Rectal smooth muscle tissue (tissue), 1 donor: Measurements from ENCODE around the gene CENPS.
A peak's percentile ranks its signal among the peaks of the same experiment; 100 is the strongest.

Source experiments
- H3K27ac ChIP-seq: one replicate; pipeline ENCODE4 v1.7.0; 2013; ENCODE audit warnings: low read depth, low read length, inconsistent platforms
- H3K27me3 ChIP-seq: one replicate; pipeline ENCODE4 v1.7.0; 2013; ENCODE audit warnings: low read length; ENCODE audit not compliant: control insufficient read depth, insufficient read depth
- H3K36me3 ChIP-seq: one replicate; pipeline ENCODE4 v1.7.0; 2013; ENCODE audit warnings: low read length; ENCODE audit not compliant: control insufficient read depth, insufficient read depth
- H3K4me1 ChIP-seq: one replicate; pipeline ENCODE4 v1.7.0; 2013; ENCODE audit warnings: low read length; ENCODE audit not compliant: control insufficient read depth, insufficient read depth
- H3K4me3 ChIP-seq: one replicate; pipeline ENCODE4 v1.7.0; 2013; ENCODE audit warnings: low read length
- H3K9ac ChIP-seq: one replicate; pipeline ENCODE4 v1.7.0; 2013; ENCODE audit warnings: low read length

The CENPS gene

DNA sequence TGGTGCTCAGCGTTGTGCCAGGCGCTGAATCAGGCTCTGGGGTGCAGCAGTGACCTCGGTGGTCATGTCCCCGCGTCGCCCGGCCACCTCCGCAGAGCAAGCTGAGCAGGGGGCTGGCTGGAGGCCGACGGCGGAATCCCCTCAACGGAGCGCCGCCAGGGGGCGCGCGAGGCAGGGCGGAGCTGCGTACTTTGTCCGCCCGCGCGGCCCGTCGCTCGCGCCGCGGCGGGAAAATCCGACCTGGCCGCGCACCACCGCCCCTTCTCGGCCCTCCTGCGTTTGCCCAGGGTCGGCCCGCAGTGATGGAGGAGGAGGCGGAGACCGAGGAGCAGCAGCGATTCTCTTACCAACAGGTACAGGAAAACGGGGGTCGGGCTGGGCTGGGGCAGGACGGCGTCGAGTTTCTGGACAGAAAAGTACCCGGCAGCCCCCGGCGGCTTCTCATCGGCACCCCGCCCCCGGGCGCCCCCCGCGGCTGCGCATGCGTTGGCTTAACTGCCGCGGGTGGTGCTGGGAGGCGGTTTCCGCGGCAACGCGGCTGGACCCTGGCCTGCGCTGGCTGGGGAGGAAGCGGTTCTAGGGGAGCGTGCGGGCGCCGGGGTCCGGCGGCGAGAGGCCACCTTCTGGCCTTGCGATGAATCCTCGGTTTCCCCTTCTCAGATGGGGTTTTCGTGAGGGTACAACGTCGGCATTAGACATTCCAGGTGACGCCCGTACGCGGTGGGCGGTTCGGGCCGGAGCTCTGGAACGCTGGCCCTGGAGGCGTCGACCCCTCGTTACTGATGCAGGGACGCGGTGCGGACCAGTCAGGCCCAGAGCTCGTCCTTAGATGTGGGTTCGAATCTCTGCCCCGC, at the start of gene CENPS:
TSS of gene CENPS (plus strand) at position 218 of the 854 bp plus-strand sequence. CDS start at position 303, 85 bp downstream.
- Histone ChIP-seq H3K4me1 (peaks cover 4% of the 10 kb centered on the region), H3K27me3 (no peaks in the 10 kb centered on the region), H3K27ac (peak within 1 kb of the TSS; percentile 75), H3K9ac (peak within 1 kb of the TSS; percentile 54), H3K36me3 (no peaks in the 10 kb centered on the region), H3K4me3 (peak within 1 kb of the TSS; percentile 94)

DNA sequence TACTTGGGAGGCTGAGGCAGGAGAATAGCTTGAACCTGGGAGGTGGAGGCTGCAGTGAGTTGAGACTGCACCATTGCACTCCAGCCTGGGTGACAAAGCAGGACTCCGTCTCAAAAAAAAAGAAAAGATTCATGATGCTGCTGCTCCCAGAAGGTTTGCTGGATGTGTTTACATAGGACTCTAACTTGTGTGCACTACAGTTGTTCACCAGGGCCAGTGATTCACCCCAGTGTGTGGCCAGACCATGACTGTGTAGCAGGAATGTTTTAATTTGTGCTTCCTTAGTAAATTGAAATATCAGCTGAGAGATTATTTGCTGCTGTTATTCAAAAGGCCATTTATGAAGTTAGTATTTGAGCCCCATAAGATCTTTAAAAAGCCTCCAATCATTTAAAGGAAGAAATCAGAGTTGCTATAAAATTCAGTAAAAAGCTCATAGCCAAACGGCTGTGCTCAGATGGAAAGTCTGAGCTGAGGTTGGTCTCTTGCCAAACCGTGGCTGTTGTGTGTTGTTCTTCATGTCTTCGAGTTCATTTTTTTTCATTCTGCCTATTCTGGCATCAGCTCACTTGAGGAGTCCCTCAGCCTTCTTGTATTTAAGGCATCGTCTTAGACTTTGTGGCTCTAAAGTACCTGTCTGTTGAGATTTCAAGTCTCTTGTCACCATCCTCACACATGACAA, 49.5 kb upstream of the CENPS start:
- no peaks in the 10 kb centered on the region for H3K4me1 ChIP-seq
- no peaks in the 10 kb centered on the region for H3K36me3 ChIP-seq
- H3K4me3 ChIP-seq, result no peak overlapping the region
- H3K27me3 ChIP-seq, result no peaks in the 10 kb centered on the region
- no peak overlapping the region for H3K9ac ChIP-seq
- H3K27ac ChIP-seq, result no peak overlapping the region

DNA sequence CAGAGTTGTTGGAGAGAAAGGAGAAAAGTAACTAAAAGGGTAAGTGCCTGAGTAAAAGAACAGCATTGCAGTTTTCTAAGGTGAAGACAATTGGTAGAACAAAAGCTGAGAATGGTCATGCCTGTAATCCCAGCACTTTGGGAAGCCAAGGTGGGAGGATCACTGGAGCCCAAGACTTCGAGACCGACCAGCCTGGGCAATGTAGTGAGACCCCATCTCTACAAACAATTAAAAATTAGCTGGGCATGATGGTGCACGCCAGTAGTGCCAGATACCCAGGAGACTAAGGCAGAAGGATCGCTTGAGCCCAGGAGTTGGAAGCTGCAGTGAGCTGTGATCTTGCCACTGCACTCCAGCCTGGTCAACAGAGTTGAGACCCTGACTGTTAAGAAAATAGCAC, 46.6 kb upstream of the CENPS start:
- no peaks in the 10 kb centered on the region for H3K36me3 ChIP-seq
- H3K9ac ChIP-seq, result no peak overlapping the region
- H3K4me1 ChIP-seq, result peaks cover 8% of the 10 kb centered on the region
- no peak overlapping the region for H3K4me3 ChIP-seq
- no peaks in the 10 kb centered on the region for H3K27me3 ChIP-seq
- H3K27ac ChIP-seq, result no peak overlapping the region

GRCh38 chr1:10384219-10384618, 46.0 kb upstream of the CENPS start:
- Histone ChIP-seq H3K27ac (no peak overlapping the region), H3K4me1 (peaks cover 8% of the 10 kb centered on the region), H3K4me3 (no peak overlapping the region), H3K27me3 (no peaks in the 10 kb centered on the region), H3K36me3 (no peaks in the 10 kb centered on the region), H3K9ac (no peak overlapping the region)

- H3K4me3 ChIP-seq, result no peak overlapping the region
- no peaks in the 10 kb centered on the region for H3K36me3 ChIP-seq
- H3K27ac ChIP-seq, result peak overlapping the region; percentile 73
- H3K27me3 ChIP-seq, result no peaks in the 10 kb centered on the region
- peaks cover 8% of the 10 kb centered on the region for H3K4me1 ChIP-seq
- no peak overlapping the region for H3K9ac ChIP-seq
Measured at GRCh38 chr1:10386761-10387676, 43.2 kb upstream of the CENPS start.

DNA sequence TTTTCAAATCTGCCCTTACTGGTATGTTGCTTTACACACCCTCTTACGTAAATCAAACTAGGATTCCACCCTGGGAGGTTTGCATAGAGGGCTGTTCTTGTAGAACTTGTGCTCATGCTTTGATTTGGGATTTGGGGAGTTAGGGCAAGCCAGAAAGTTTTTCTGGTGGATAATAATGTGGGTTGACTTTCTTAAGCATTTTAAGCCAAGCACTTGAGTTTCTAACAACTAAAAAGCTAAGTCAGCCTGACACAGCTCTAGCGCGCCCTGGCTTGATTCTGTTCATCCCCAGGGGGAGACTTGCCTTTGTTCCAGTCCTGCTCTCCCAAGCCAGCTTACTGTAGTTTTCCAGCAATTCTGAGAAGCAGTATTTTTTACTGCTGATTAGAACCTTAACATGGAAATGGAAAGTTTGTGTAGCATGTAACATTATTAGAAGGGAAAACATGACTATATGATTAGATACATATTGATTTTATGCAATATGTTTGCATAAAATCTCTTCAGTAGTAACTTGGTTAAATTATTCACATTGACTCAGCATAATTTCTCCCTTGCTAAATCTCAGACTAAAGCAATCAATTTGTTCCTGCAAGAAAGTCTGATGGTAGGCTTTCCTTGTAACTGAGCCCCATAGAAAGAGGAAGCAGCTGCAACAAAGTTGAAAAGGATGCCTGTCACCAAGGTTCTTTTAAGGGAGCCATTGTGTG, 42.4 kb upstream of the CENPS start:
- Histone ChIP-seq H3K27me3 (no peaks in the 10 kb centered on the region), H3K36me3 (no peaks in the 10 kb centered on the region), H3K9ac (no peak overlapping the region), H3K4me1 (peaks cover 8% of the 10 kb centered on the region), H3K27ac (peak overlapping the region; percentile 73), H3K4me3 (no peak overlapping the region)

- no peaks in the 10 kb centered on the region for H3K36me3 ChIP-seq
- H3K9ac ChIP-seq, result no peak overlapping the region
- H3K4me3 ChIP-seq, result no peak overlapping the region
- H3K27me3 ChIP-seq, result no peaks in the 10 kb centered on the region
- peaks cover 8% of the 10 kb centered on the region for H3K4me1 ChIP-seq
- H3K27ac ChIP-seq, result peak overlapping the region; percentile 73
Measured at GRCh38 chr1:10388387-10388715, 41.9 kb upstream of the CENPS start.

DNA sequence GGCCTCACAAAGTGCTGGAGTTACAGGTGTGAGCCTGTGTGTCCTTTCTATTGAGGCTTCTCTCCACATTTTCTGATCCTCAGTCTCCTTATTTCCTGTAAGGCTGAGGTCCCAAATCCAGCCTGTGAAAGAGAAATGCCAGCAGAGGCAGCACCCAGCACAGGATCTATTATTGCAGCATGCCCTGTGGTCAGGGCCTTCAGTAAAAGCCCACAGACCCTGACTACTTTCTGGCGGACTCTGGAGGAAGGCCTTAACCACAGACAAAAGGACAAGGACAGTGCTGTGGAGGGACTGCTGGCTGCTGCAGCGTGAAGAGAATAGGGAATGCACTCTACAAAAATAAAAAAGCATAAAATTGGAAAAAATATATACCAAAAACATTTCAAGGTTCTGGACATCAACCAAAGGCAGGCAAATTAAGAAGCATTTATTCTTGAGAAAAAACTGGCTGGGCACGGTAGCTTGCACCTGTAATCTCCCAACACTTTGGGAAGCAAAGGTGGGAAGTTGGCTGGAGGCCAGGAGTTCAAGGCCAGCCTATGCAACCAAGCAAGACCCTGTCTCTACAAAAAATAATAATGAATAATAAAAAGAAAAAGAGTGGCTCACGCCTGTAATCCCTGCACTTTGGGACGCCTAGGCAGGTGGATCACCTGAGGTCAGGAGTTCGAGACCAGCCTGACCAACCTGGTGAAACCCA, 40.8 kb upstream of the CENPS start:
- Histone ChIP-seq H3K36me3 (no peaks in the 10 kb centered on the region), H3K27ac (no peak overlapping the region), H3K9ac (no peak overlapping the region), H3K4me1 (peaks cover 8% of the 10 kb centered on the region), H3K27me3 (no peaks in the 10 kb centered on the region), H3K4me3 (no peak overlapping the region)

DNA sequence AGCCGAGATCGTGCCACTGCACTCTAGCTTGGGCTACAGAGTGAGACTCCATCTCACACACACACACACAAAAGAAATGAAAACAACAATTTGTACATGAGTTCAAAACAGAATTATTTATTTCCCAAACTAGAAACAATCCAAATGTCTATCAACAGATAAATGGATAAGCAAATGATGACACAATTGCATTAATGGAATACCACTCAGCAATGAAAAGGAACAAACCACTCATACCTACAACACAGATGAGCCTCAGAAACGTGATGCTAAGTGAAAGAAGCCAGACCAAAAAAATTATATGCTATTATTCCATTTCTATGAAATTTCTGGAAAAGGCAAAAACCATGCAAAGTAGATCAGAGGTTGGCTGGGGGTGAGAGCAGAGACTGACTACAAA, 33.4 kb upstream of the CENPS start:
- Histone ChIP-seq H3K27ac (no peak overlapping the region), H3K4me3 (no peak overlapping the region), H3K4me1 (peaks cover 6% of the 10 kb centered on the region), H3K9ac (no peak overlapping the region), H3K36me3 (no peaks in the 10 kb centered on the region), H3K27me3 (no peaks in the 10 kb centered on the region)

- Histone ChIP-seq H3K4me1 (peaks cover 6% of the 10 kb centered on the region), H3K36me3 (peaks cover 4% of the 10 kb centered on the region), H3K9ac (no peak overlapping the region), H3K4me3 (peak overlapping the region; percentile 73), H3K27me3 (no peaks in the 10 kb centered on the region), H3K27ac (no peak overlapping the region)
Measured at GRCh38 chr1:10398278-10398733, 31.9 kb upstream of the CENPS start.

DNA sequence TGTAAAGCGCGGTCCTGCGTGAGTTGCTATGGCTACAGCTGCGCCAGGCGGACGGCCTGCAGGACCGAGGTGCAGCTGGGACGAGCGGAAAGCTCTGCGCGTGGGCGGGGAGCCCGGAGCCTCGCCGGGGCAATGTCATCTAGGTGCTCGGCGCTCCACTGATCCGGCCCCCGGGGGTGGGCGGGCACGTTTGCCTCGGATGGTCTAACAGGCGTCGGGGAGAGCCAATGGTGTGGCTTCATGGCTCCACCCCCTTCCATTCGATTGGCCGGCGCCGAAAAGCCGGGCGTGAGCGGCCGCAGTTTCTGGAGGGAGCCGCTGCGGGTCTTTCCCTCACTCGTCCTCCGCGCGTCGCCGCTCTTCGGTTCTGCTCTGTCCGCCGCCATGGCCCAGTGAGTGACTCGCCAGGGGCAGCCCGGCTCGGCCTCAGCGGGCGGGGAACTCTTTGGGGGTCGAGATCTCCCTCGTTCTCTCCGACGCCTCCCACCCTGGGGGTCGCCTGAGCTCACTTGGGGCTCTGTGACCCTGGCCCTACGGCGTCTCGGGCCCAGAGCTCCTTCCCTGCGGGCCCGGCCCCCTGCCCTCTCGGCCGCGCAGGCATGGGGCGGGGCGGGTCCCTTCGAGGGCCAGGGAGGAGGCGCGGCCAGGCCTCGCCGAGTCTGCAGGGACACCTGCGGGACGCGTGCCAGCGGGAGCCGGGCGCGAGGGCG, 31.3 kb upstream of the CENPS start, which contains the start of gene PGD:
TSS of gene PGD (plus strand) at position 331 of the 710 bp plus-strand sequence. CDS start at position 385, 54 bp downstream.
- peaks cover 9% of the 10 kb centered on the region for H3K36me3 ChIP-seq
- peaks cover 6% of the 10 kb centered on the region for H3K4me1 ChIP-seq
- H3K4me3 ChIP-seq, result peak within 1 kb of the TSS; percentile 77
- peak within 1 kb of the TSS; percentile 79 for H3K27ac ChIP-seq
- peak within 1 kb of the TSS; percentile 52 for H3K9ac ChIP-seq
- no peaks in the 10 kb centered on the region for H3K27me3 ChIP-seq
